Type B pancreatic cell (in vitro differentiated cells): ENCODE results near the gene MTHFR. TPM values are rescaled to one million over a fixed set of nuclear protein-coding genes. Genes with fewer than 3 reads are reported as not detected.

Experiments used
- DNase-seq: peaks from one replicate; pipeline ENCODE4 v3.0.0; 2021; ENCODE audit warnings: mixed read lengths; ENCODE audit not compliant: unreplicated experiment; ENCODE audit errors: extremely low spot score
- H3K27ac Mint-ChIP-seq: 2 replicates; pipeline ENCODE4 v1.8.0; 2021; ENCODE audit warnings: mild to moderate bottlenecking, mixed read lengths
- H3K27me3 Mint-ChIP-seq: 2 replicates; pipeline ENCODE4 v1.8.0; 2021; ENCODE audit warnings: mixed read lengths
- H3K36me3 Mint-ChIP-seq: 2 replicates; pipeline ENCODE4 v1.8.0; 2021; ENCODE audit warnings: mixed read lengths
- H3K4me1 Mint-ChIP-seq: one replicate; pipeline ENCODE4 v1.8.0; 2021; ENCODE audit warnings: mixed read lengths; ENCODE audit not compliant: unreplicated experiment
- H3K4me3 Mint-ChIP-seq: 2 replicates; pipeline ENCODE4 v1.8.0; 2021; ENCODE audit warnings: mild to moderate bottlenecking, mixed read lengths
- H3K9me3 Mint-ChIP-seq: 2 replicates; pipeline ENCODE4 v1.8.0; 2021; ENCODE audit warnings: mixed read lengths
- CTCF ChIP-seq: fragments of 200-600 bp; sonication (generic); conservative IDR thresholded peaks from 2 replicates; pipeline ENCODE4 v1.5.0; 2021; ENCODE audit warnings: antibody characterized with exemption, mild to moderate bottlenecking
- long read RNA-seq: library from polyadenylated mRNA; unstranded; transcript quantifications from one replicate; pipeline ENCODE4 v2.0.0, GENCODE V29; 2020
- total RNA-seq: library from RNA; stranded (reverse); gene quantifications from 2 replicates; pipeline ENCODE4 v1.2.1, GENCODE V29; 2021; ENCODE audit warnings: low replicate concordance

The MTHFR gene
- total RNA-seq = 30.1 and 33.4 TPM in 2 replicates
- long read RNA-seq, full-length matches to known transcripts = 5 of 11 reads
- long read RNA-seq, partial matches to known transcripts = 1 of 11 reads
- long read RNA-seq, other reads (novel, unspliced or antisense) = 5 of 11 reads

DNA sequence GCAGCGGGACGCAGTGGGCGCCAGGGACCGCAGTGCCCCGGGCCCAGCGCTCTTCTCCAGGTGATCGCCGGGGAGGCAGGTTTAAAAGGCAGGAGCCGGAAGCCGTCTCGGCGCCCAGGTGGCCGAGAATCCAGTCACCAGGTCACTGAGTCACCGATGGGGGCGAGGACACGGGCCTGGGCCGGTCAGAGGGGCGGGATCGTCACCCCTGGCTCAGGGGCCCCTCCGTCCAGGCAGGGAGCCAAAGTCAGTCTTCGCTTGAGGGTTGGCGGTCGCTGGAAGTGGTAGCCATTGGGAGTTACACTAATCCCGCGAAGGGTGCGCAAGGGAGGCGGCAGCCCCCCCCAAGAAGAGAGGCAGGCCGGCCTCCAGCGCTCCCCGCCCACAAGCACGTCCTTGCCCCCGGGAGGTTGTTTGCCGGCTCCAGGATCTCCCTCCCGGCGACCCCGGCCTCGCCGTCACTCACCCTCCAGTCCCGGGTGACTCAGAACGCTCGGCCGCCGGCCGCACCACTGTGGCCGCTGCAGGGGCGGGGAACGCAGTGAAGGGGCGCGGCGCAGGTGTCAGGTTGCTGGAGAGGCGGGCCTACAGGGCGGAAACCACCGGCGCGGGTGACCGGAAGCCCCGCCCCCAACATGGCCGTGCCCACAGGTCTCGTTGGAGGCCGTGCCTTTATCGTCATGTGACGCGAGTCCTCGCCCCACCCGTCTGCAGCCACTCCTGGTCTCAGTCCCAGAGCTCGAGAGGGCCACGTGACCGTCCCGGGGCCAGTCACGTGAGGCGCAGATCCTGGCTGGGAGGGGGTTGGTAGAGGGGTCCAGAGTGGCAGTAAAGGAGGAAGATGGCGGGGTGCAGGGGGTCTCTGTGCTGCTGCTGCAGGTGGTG is at the start of gene MTHFR, which contains the start of gene CLCN6:
Gene MTHFR (minus strand): TSS at position 543 of the 885 bp plus-strand sequence. CDS start 2,848 bp downstream, outside the sequence.
Gene CLCN6 (plus strand): TSS at position 770 of the 885 bp plus-strand sequence. CDS start 72 bp downstream, at position 842.
- TF ChIP-seq CTCF = no peak
- peaks cover 39% of the 10 kb centered on the region for H3K4me1 Mint-ChIP-seq
- no peaks in the 10 kb centered on the region for H3K9me3 Mint-ChIP-seq
- peaks cover 5% of the 10 kb centered on the region for H3K36me3 Mint-ChIP-seq
- H3K27me3 Mint-ChIP-seq = no peaks in the 10 kb centered on the region
- peak; percentile 100 for DNase-seq
- peak within 1 kb of the TSS; percentile 100 for H3K4me3 Mint-ChIP-seq
- peak within 1 kb of the TSS; percentile 100 for H3K27ac Mint-ChIP-seq

DNA sequence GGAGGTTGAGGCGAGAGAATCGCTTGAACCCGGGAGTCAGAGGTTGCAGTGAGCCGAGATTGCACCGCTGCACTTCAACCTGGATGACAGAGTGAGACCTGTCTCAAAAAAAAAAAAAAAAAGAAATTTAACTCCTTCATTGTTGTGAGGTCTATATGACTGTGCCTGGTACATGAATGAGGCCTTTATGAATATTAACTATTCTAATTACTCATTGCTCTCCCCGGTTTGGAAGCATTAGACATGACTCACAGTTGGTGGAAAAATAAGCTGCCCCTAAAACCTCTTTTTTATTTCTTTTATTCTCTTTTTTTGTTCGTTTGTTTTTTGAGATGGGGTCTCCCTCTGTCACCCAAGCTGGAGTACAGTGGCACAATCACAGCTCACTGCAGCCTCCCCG is 49.7 kb upstream of the MTHFR start:
- Mint-ChIP-seq H3K4me3 (no peak overlapping the region), H3K27ac (no peak overlapping the region), H3K27me3 (peaks cover 63% of the 10 kb centered on the region), H3K9me3 (no peaks in the 10 kb centered on the region), H3K4me1 (no peaks in the 10 kb centered on the region), H3K36me3 (no peaks in the 10 kb centered on the region)
- no peak for TF ChIP-seq CTCF
- no peak for DNase-seq

GRCh38 chr1:11854519-11854918 is 48.8 kb upstream of the MTHFR start:
- H3K9me3 Mint-ChIP-seq = no peaks in the 10 kb centered on the region
- DNase-seq = no peak
- no peak for TF ChIP-seq CTCF
- no peak overlapping the region for H3K4me3 Mint-ChIP-seq
- H3K27ac Mint-ChIP-seq = no peak overlapping the region
- H3K27me3 Mint-ChIP-seq = peaks cover 54% of the 10 kb centered on the region
- H3K36me3 Mint-ChIP-seq = peaks cover 3% of the 10 kb centered on the region
- H3K4me1 Mint-ChIP-seq = no peaks in the 10 kb centered on the region

DNA sequence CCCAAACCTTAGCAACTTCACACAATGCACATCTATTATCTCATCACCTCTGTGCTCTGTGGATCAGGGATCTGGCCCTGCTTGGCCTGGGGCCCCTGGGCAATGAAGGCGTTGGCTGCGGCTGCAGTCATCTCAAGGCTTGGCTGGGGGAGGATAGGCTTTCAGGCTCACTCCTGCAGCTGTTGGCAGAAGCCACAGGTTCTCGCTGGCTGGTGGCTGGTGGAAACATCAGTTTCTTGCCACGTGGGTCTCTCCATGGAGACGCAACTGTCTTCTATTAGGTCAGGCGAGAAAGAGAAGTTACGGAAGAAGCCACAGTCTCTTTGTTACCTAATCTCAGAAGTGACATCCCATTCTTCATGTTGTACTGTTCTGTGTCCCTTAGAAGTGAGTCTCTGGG is 45.4 kb upstream of the MTHFR start:
- DNase-seq = no peak
- no peak overlapping the region for H3K27ac Mint-ChIP-seq
- H3K4me3 Mint-ChIP-seq = no peak overlapping the region
- H3K36me3 Mint-ChIP-seq = peaks cover 3% of the 10 kb centered on the region
- TF ChIP-seq CTCF = no peak
- peaks cover 21% of the 10 kb centered on the region for H3K27me3 Mint-ChIP-seq
- no peaks in the 10 kb centered on the region for H3K4me1 Mint-ChIP-seq
- no peaks in the 10 kb centered on the region for H3K9me3 Mint-ChIP-seq

GRCh38 chr1:11850156-11850555 is 44.4 kb upstream of the MTHFR start:
- Mint-ChIP-seq H3K4me1 (no peaks in the 10 kb centered on the region), H3K27ac (no peak overlapping the region), H3K9me3 (no peaks in the 10 kb centered on the region), H3K27me3 (peaks cover 20% of the 10 kb centered on the region), H3K4me3 (no peak overlapping the region), H3K36me3 (peaks cover 8% of the 10 kb centered on the region)
- TF ChIP-seq CTCF = no peak
- DNase-seq = no peak
